NCI-H146 (cell line): ENCODE measurements around the gene ARHGEF19.
A peak's percentile ranks its signal among the peaks of the same experiment; 100 is the strongest.
"Not testable (repeated sequence)": the region's sequence is repeated elsewhere in the genome, so short reads cannot be mapped to it uniquely, and the experiment has no call there.

Experiments
- DNase-seq: peaks from one replicate; lab custom pipeline; 2025; lab: John Stamatoyannopoulos, UW

ARHGEF19 gene

DNA sequence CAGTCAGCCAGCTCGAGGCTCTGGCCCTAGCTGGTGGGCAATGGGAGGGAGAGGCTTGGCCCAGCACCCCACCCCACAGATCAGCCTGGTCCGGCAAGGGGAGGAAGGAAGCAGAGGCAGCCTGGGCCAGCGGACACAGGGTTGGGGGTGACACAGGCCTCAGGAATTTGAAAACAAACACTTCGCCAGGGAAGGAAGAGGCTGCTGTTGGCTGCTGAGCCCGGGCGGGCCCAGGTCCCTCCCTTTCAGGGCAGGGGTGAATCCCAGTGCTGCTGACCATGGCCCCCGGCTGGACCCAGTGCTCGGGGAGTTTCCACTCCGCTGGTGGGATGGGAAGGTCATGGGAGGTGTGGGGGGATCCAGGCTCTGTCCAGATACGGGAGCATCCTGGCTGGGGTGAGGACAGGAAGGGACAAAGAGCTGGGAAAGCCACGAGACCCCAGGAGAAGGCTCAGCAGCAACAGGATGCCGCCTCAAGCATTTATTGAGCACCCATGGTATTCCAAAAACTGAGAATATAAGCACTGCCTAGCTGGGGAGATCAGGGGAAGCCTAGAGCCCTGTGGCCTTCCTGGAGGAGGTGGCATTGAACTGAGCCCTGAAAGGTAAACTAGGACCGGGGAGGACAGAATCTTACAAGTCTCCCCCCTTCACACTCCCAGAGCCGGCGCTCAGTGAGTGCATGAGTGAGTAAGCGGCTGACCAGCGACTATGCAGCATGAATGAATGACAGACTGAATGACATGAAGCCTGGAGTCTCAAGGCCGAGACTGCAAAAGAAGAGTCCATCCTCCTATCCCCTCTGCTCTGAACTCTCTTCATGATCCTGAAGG lies 30.3 kb downstream of the ARHGEF19 start:
- DNase-seq: no peak

- DNase-seq: no peak
Measured at GRCh38 chr1:16180291-16180824, 32.1 kb downstream of the ARHGEF19 start.

GRCh38 chr1:16178596-16179497 lies 33.6 kb downstream of the ARHGEF19 start:
- DNase-seq: no peak

- no peak for DNase-seq
Measured at GRCh38 chr1:16177306-16177705, 35.1 kb downstream of the ARHGEF19 start.

- DNase-seq: no peak
Measured at GRCh38 chr1:16176653-16177052, 35.8 kb downstream of the ARHGEF19 start.

GRCh38 chr1:16175610-16176553 lies 36.6 kb downstream of the ARHGEF19 start:
- no peak for DNase-seq

- no peak for DNase-seq
Measured at GRCh38 chr1:16174886-16175598, 37.4 kb downstream of the ARHGEF19 start.

- DNase-seq: no peak
Measured at GRCh38 chr1:16174261-16174868, 38.1 kb downstream of the ARHGEF19 start.

- no peak for DNase-seq
Measured at GRCh38 chr1:16173447-16174260, 38.8 kb downstream of the ARHGEF19 start.

- no peak for DNase-seq
Measured at GRCh38 chr1:16172964-16173446, 39.4 kb downstream of the ARHGEF19 start.

GRCh38 chr1:16172218-16172830 lies 40.1 kb downstream of the ARHGEF19 start:
- DNase-seq: no peak

DNA sequence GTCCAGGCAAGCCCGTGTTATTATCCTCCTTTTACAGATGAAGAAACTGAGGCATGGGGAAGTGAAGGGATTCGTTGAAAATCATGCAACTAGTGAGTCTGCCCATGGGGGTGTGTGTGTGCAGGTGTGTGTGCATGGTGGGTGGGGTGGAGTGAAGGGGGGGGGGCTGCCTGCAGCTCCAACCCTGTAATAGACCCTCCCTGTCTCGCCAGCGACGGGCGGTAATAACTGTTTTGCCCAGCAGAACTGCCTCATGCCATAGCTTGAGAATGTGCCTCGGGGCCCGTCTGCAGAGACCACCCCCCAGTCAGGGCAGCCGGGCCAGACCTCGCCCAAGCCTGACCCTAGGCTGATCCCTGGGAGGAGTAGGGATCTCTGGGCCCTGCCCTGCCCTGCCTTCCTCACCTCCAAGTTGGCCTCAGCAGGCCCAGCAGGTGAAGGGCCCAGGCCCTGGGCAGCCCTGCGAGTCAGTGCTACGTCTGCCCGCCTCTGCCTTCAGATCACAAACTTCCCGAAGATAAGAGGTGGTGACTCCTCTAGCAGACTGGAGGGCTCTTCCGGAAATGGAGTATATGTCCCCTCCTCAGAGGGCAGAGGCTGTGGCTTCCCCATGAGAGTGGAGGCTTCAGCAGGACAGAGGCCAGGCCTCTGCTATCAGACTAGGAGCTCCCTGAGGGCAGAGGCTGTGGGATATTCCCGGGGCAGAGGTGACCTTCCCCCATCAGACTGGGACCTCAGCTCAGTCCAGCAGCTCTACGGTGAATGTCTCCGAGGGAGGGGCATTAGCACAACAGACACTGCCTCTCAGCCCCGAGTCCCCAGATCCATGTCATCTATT lies 40.9 kb downstream of the ARHGEF19 start:
- DNase-seq: no peak

DNA sequence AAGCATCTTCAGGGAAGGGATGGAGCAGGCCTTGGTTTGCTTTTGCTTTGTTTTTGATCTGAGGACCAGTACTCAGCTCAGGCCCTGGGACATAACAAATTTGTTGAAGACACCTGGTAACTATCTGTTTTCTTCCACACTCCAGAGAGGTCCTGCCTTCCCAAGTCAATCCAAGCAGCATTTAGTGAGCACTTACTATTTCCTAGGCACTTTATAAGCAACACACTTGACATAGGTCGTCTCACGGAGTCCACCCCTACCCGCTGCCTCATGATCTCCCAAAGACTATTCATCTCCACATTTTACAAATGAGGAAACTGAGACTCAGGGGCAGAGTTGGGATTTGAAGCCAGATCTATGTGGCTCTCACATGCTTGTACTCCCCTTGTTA lies 42.2 kb downstream of the ARHGEF19 start:
- no peak for DNase-seq

DNA sequence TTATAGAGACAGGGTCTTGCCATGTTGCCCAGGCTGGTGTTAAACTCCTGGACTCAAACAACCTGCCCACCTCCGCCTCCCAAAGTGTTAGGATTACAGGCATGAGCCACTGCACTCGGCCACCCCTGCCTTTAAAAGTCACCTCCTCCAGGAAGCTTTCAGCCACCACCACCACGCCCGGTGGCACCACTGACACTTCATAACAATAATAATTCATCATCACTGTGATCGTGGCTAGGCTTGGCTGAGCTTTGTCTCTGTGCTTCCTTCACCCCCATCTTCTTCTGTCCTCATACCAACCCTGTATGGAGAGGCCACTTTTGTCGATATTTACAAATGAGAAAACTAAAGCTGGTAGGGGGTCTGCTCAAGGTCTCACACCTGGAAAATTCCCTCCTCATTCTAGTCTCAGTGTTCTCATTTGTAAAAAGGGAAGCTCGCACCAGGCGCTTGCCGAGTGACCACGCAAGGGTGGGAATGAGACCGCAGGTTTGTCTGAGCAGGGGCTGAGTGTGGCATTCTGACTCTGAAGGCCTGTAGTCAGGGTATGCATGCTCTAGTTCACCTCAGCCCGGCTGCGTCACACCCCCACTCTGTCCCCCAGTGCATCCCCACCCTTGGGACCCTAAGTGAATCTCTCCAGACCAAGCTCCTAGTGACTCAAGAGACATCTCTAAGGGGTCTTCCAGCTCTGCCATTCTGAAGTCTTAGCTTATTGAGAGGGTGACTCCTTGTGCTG lies 43.7 kb downstream of the ARHGEF19 start:
- no peak for DNase-seq

DNA sequence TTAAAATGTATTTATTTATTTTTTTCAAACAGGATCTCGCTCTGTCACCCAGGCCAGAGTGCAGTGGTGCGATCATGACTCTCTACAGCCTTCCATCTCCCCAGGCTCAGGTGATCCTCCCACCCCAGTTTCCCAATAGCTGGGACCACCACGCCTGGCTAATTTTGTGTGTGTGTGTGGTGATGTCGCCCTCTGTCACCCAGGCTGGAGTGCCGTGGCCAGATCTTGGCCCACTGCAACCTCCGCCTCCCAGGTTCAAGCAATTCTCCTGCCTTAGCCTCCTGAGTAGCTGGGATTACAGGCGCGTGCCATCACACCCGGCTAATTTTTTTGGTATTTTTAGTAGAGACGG lies 44.3 kb downstream of the ARHGEF19 start:
- DNase-seq: not testable (repeated sequence)

- peak; percentile 67 for DNase-seq
Measured at GRCh38 chr1:16167331-16168143, 44.9 kb downstream of the ARHGEF19 start.

- DNase-seq: no peak
Measured at GRCh38 chr1:16166117-16166516, 46.3 kb downstream of the ARHGEF19 start.
